GM12878 (cell line): ENCODE measurements around the gene PRR23B. TPM values are rescaled to one million over a fixed set of nuclear protein-coding genes. Genes with fewer than 3 reads are reported as not detected.

Experiments
- BCL11A ChIP-seq: IDR thresholded peaks from 2 replicates; pipeline ENCODE4 v1.6.1; 2011; ENCODE audit warnings: low read depth, low read length
- BHLHE40 ChIP-seq, 2 experiments: fragments of 450-650 bp in 1 of 2; IDR thresholded peaks; 2 replicates each; pipeline ENCODE4 v1.6.1; 2011 to 2017; ENCODE audit warnings: low read depth in 2 of 2, borderline replicate concordance in 1 of 2, improper control_type of control experiment in 1 of 2, low read length in 1 of 2, mild to moderate bottlenecking in 1 of 2
- CEBPB ChIP-seq, 2 experiments: fragments of 150-350 bp in 1 of 2; IDR thresholded peaks; 2 replicates each; pipeline ENCODE4 v1.6.1; 2012 to 2014; ENCODE audit warnings: low read depth in 2 of 2, low read length in 2 of 2, borderline replicate concordance in 1 of 2, inconsistent platforms in 1 of 2
- DPF2 ChIP-seq: fragments of 450-650 bp; IDR thresholded peaks from 2 replicates; pipeline ENCODE4 v1.6.1; 2017; ENCODE audit warnings: mild to moderate bottlenecking
- HDAC2 ChIP-seq: fragments of 200-600 bp; sonication (generic); IDR thresholded peaks from 2 replicates; pipeline ENCODE4 v1.6.1; 2017
- IKZF2 ChIP-seq, 2 experiments: fragments of 450-650 bp; IDR thresholded peaks; 2 replicates each; pipeline ENCODE4 v1.6.1; 2017; ENCODE audit warnings: mild to moderate bottlenecking in 2 of 2, moderate library complexity in 2 of 2
- JUND ChIP-seq: IDR thresholded peaks from 2 replicates; pipeline ENCODE4 v1.6.1; 2012; ENCODE audit warnings: low read depth, mild to moderate bottlenecking, low read length, improper control_type of control experiment, moderate library complexity
- MTA2 ChIP-seq: fragments of 450-650 bp; IDR thresholded peaks from 2 replicates; pipeline ENCODE4 v1.6.1; 2016; ENCODE audit warnings: low read depth, mild to moderate bottlenecking, moderate library complexity
- NFIC ChIP-seq: IDR thresholded peaks from 2 replicates; pipeline ENCODE4 v1.6.1; 2012; ENCODE audit warnings: low read depth, mild to moderate bottlenecking, inconsistent platforms, low read length, moderate library complexity
- NRF1 ChIP-seq: conservative IDR thresholded peaks from 2 replicates; pipeline ENCODE4 v1.6.1; 2011; ENCODE audit warnings: mild to moderate bottlenecking, low read depth, low read length, improper control_type of control experiment
- RAD51 ChIP-seq: fragments of 450-650 bp; IDR thresholded peaks from 2 replicates; pipeline ENCODE4 v1.6.1; 2016; ENCODE audit warnings: moderate library complexity, mild to moderate bottlenecking, inconsistent platforms
- RELA ChIP-seq: fragments of 450-650 bp; IDR thresholded peaks from 2 replicates; pipeline ENCODE4 v1.8.0; 2014; ENCODE audit warnings: borderline replicate concordance; ENCODE audit not compliant: partially characterized antibody
- TBL1XR1 ChIP-seq: IDR thresholded peaks from 2 replicates; pipeline ENCODE4 v1.6.1; 2012; ENCODE audit warnings: low read depth, low read length, improper control_type of control experiment
- ZNF207 ChIP-seq: fragments of 450-650 bp; IDR thresholded peaks from 2 replicates; pipeline ENCODE4 v1.6.1; 2014; ENCODE audit warnings: antibody characterized with exemption, mild to moderate bottlenecking, borderline replicate concordance
- polyA plus RNA-seq, 11 experiments: library from polyadenylated mRNA; depleted of rRNA in 4 of 11; unstranded in 6 of 11; stranded (reverse) in 5 of 11; fragments of >200 nt; fragmentation: Nextera tagmentation in 4 of 11; fragmentation: Illumina TruSeq in 1 of 11; extraction: Ambion mirVana in 4 of 11; extraction: Trizol in 1 of 11; gene quantifications; 1 replicate in 1 of 11; 2 replicates in 10 of 11; pipeline versions ENCODE4 v1.2.1 to v1.2.3, GENCODE V29; 2011 to 2016; ENCODE audit warnings: inconsistent platforms in 2 of 11, missing spikeins in 2 of 11, low read depth in 1 of 11
- total RNA-seq, 4 experiments: library from RNA; depleted of rRNA in 3 of 4; stranded (reverse); fragments of >200 nt in 3 of 4; fragmentation: Illumina TruSeq in 1 of 4; extraction: Trizol in 1 of 4; gene quantifications; 2 replicates each; pipeline versions ENCODE4 v1.2.1 to v1.2.3, GENCODE V29; 2013 to 2021
- TF ChIP-seq, protein P1 (sequence below): fragments of 450-650 bp; IDR thresholded peaks from 2 replicates; pipeline ENCODE4 v1.6.1; 2017; ENCODE audit warnings: mild to moderate bottlenecking, low read depth, inconsistent platforms; ENCODE audit not compliant: poor library complexity, severe bottlenecking
- TF ChIP-seq, protein P2 (sequence below): fragments of 450-650 bp; IDR thresholded peaks from 2 replicates; pipeline ENCODE4 v1.6.1; 2017; ENCODE audit warnings: low read depth, mild to moderate bottlenecking, moderate library complexity
- TF ChIP-seq, protein P3 (sequence below): IDR thresholded peaks from 2 replicates; pipeline ENCODE4 v1.6.1; 2012; ENCODE audit warnings: low read length, inconsistent platforms
- TF ChIP-seq, protein P4 (sequence below): fragments of 450-650 bp; IDR thresholded peaks from 2 replicates; pipeline ENCODE4 v1.6.1; 2017; ENCODE audit warnings: mild to moderate bottlenecking
- TF ChIP-seq, protein P5 (sequence below): fragments of 450-650 bp; IDR thresholded peaks from 2 replicates; pipeline ENCODE4 v1.6.1; 2016; ENCODE audit warnings: mild to moderate bottlenecking

The PRR23B gene
- total and polyA plus RNA-seq, 10 of the 15 experiments (the other 5 are each of a cell fraction or from before 2014, with no cell fraction given), result not detected

DNA sequence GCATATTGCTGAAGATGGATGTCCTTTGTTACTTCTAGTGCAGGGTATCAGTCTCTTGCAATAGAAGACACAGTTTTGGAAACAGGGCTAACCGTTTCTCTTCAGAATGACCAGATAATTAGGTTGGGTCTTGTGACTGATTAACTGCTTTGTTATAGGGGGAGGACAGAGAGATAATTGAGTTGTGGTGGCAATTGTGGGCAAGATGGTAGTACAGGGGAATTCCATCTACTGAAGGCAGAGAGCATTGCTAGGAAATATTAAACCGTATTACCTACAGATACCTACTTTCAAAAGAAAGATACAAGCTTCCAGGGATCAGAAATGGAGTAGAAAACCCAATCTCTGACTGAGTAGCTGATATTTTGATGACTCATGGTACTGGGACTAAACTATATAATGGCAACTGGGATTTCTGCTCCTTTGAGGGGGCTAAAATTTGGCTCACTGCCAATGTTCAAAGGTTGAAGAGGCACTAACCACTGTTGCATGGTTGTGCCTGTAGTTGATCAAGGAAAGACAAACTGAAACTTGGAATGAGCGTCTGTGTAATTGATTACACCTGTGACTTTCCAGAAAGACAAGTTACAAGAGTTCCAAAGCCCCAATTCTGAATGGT lies 4.2 kb downstream of the PRR23B start (continued):
- TF ChIP-seq, protein P1, sequence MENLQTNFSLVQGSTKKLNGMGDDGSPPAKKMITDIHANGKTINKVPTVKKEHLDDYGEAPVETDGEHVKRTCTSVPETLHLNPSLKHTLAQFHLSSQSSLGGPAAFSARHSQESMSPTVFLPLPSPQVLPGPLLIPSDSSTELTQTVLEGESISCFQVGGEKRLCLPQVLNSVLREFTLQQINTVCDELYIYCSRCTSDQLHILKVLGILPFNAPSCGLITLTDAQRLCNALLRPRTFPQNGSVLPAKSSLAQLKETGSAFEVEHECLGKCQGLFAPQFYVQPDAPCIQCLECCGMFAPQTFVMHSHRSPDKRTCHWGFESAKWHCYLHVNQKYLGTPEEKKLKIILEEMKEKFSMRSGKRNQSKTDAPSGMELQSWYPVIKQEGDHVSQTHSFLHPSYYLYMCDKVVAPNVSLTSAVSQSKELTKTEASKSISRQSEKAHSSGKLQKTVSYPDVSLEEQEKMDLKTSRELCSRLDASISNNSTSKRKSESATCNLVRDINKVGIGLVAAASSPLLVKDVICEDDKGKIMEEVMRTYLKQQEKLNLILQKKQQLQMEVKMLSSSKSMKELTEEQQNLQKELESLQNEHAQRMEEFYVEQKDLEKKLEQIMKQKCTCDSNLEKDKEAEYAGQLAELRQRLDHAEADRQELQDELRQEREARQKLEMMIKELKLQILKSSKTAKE, result peak; percentile 42
- TF ChIP-seq, protein P2, sequence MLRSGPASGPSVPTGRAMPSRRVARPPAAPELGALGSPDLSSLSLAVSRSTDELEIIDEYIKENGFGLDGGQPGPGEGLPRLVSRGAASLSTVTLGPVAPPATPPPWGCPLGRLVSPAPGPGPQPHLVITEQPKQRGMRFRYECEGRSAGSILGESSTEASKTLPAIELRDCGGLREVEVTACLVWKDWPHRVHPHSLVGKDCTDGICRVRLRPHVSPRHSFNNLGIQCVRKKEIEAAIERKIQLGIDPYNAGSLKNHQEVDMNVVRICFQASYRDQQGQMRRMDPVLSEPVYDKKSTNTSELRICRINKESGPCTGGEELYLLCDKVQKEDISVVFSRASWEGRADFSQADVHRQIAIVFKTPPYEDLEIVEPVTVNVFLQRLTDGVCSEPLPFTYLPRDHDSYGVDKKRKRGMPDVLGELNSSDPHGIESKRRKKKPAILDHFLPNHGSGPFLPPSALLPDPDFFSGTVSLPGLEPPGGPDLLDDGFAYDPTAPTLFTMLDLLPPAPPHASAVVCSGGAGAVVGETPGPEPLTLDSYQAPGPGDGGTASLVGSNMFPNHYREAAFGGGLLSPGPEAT, result peak; percentile 87
- TF ChIP-seq, protein P3, sequence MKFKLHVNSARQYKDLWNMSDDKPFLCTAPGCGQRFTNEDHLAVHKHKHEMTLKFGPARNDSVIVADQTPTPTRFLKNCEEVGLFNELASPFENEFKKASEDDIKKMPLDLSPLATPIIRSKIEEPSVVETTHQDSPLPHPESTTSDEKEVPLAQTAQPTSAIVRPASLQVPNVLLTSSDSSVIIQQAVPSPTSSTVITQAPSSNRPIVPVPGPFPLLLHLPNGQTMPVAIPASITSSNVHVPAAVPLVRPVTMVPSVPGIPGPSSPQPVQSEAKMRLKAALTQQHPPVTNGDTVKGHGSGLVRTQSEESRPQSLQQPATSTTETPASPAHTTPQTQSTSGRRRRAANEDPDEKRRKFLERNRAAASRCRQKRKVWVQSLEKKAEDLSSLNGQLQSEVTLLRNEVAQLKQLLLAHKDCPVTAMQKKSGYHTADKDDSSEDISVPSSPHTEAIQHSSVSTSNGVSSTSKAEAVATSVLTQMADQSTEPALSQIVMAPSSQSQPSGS, result no peak
- TF ChIP-seq BHLHE40 (IDR thresholded peaks at IDR 0.05; ENCODE audit: borderline replicate concordance in 1 of 2, low read depth in 2 of 2, low read length in 1 of 2), result peak in 1 of 2 experiments; percentile 63; a peak in 1 of 4 replicates
- TF ChIP-seq ZNF207, result no peak
- TF ChIP-seq RAD51, result peak; percentile 44; the same call in 1 of the 2 replicates
- TF ChIP-seq BCL11A, result peak; percentile 80; the same call in 1 of the 2 replicates
- no peak for TF ChIP-seq JUND
- TF ChIP-seq, protein P4, sequence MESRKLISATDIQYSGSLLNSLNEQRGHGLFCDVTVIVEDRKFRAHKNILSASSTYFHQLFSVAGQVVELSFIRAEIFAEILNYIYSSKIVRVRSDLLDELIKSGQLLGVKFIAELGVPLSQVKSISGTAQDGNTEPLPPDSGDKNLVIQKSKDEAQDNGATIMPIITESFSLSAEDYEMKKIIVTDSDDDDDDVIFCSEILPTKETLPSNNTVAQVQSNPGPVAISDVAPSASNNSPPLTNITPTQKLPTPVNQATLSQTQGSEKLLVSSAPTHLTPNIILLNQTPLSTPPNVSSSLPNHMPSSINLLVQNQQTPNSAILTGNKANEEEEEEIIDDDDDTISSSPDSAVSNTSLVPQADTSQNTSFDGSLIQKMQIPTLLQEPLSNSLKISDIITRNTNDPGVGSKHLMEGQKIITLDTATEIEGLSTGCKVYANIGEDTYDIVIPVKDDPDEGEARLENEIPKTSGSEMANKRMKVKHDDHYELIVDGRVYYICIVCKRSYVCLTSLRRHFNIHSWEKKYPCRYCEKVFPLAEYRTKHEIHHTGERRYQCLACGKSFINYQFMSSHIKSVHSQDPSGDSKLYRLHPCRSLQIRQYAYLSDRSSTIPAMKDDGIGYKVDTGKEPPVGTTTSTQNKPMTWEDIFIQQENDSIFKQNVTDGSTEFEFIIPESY, result no peak
- TF ChIP-seq DPF2, result peak; percentile 50; the same call in 1 of the 2 replicates
- TF ChIP-seq, protein P5, sequence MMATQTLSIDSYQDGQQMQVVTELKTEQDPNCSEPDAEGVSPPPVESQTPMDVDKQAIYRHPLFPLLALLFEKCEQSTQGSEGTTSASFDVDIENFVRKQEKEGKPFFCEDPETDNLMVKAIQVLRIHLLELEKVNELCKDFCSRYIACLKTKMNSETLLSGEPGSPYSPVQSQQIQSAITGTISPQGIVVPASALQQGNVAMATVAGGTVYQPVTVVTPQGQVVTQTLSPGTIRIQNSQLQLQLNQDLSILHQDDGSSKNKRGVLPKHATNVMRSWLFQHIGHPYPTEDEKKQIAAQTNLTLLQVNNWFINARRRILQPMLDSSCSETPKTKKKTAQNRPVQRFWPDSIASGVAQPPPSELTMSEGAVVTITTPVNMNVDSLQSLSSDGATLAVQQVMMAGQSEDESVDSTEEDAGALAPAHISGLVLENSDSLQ, result no peak
- peak; percentile 64 to 81 for TF ChIP-seq IKZF2 (IDR thresholded peaks at IDR 0.05)
- TF ChIP-seq HDAC2, result no peak
- TF ChIP-seq CEBPB (IDR thresholded peaks at IDR 0.05; ENCODE audit: borderline replicate concordance in 1 of 2, low read depth in 2 of 2, low read length in 2 of 2), result no peak
- TF ChIP-seq MTA2, result peak; percentile 99
- TF ChIP-seq RELA, result peak; percentile 52
- TF ChIP-seq NRF1, result no peak
- no peak for TF ChIP-seq TBL1XR1
- TF ChIP-seq NFIC, result no peak
